Activated naive CD4-positive, alpha-beta T cell treated with anti-CD3 and anti-CD28 coated beads, Interleukin-2, amount 50 U/mL, for 24 hours (primary cell): ENCODE results near the gene TAGLN2.

ENCODE experiments used
- H3K27ac Mint-ChIP-seq: one replicate; pipeline ENCODE4 v1.8.0; 2021; ENCODE audit warnings: mild to moderate bottlenecking, mixed read lengths
- H3K27me3 Mint-ChIP-seq: one replicate; pipeline ENCODE4 v1.8.0; 2021; ENCODE audit warnings: mixed read lengths
- H3K36me3 Mint-ChIP-seq: one replicate; pipeline ENCODE4 v1.8.0; 2021; ENCODE audit warnings: mixed read lengths
- H3K4me1 Mint-ChIP-seq: one replicate; pipeline ENCODE4 v1.8.0; 2021; ENCODE audit warnings: mixed read lengths
- H3K4me3 Mint-ChIP-seq: one replicate; pipeline ENCODE4 v1.8.0; 2021; ENCODE audit warnings: mild to moderate bottlenecking, mixed read lengths
- H3K9me3 Mint-ChIP-seq: one replicate; pipeline ENCODE4 v1.8.0; 2021; ENCODE audit warnings: mixed read lengths

Gene TAGLN2

GRCh38 chr1:159889821-159890252 lies 35.5 kb downstream of the TAGLN2 start:
- Mint-ChIP-seq H3K4me3 (no peak overlapping the region), H3K9me3 (no peaks in the 10 kb centered on the region), H3K4me1 (peaks cover 5% of the 10 kb centered on the region), H3K27me3 (no peaks in the 10 kb centered on the region), H3K27ac (peak overlapping the region; percentile 0), H3K36me3 (no peaks in the 10 kb centered on the region)

- no peak overlapping the region for H3K4me3 Mint-ChIP-seq
- no peak overlapping the region for H3K27ac Mint-ChIP-seq
Observed at GRCh38 chr1:159889202-159889601, 36.1 kb downstream of the TAGLN2 start.

GRCh38 chr1:159884296-159884695 lies 41.0 kb downstream of the TAGLN2 start:
- no peaks in the 10 kb centered on the region for H3K36me3 Mint-ChIP-seq
- H3K9me3 Mint-ChIP-seq = no peaks in the 10 kb centered on the region
- H3K4me3 Mint-ChIP-seq = no peak overlapping the region
- no peak overlapping the region for H3K27ac Mint-ChIP-seq
- H3K27me3 Mint-ChIP-seq = no peaks in the 10 kb centered on the region
- no peaks in the 10 kb centered on the region for H3K4me1 Mint-ChIP-seq

More at GRCh38 chr1:159889202-159889601, 36.1 kb downstream of the TAGLN2 start:
- H3K27me3 Mint-ChIP-seq = no peaks in the 10 kb centered on the region
- peaks cover 5% of the 10 kb centered on the region for H3K4me1 Mint-ChIP-seq
- no peaks in the 10 kb centered on the region for H3K36me3 Mint-ChIP-seq
- H3K9me3 Mint-ChIP-seq = no peaks in the 10 kb centered on the region

GRCh38 chr1:159883134-159883533 lies 42.2 kb downstream of the TAGLN2 start:
- H3K27ac Mint-ChIP-seq = no peak overlapping the region
- peaks cover 4% of the 10 kb centered on the region for H3K36me3 Mint-ChIP-seq
- H3K4me1 Mint-ChIP-seq = no peaks in the 10 kb centered on the region
- no peak overlapping the region for H3K4me3 Mint-ChIP-seq
- no peaks in the 10 kb centered on the region for H3K27me3 Mint-ChIP-seq
- H3K9me3 Mint-ChIP-seq = no peaks in the 10 kb centered on the region

GRCh38 chr1:159882527-159882862 lies 42.8 kb downstream of the TAGLN2 start:
- Mint-ChIP-seq H3K36me3 (peaks cover 4% of the 10 kb centered on the region), H3K27me3 (no peaks in the 10 kb centered on the region), H3K4me3 (no peak overlapping the region), H3K4me1 (no peaks in the 10 kb centered on the region), H3K27ac (no peak overlapping the region), H3K9me3 (no peaks in the 10 kb centered on the region)

GRCh38 chr1:159881622-159882526 lies 43.4 kb downstream of the TAGLN2 start:
- Mint-ChIP-seq H3K4me1 (no peaks in the 10 kb centered on the region), H3K9me3 (no peaks in the 10 kb centered on the region), H3K36me3 (peaks cover 4% of the 10 kb centered on the region), H3K27ac (no peak overlapping the region), H3K4me3 (no peak overlapping the region), H3K27me3 (no peaks in the 10 kb centered on the region)

- no peaks in the 10 kb centered on the region for H3K9me3 Mint-ChIP-seq
- H3K4me3 Mint-ChIP-seq = no peak overlapping the region
- H3K27me3 Mint-ChIP-seq = no peaks in the 10 kb centered on the region
- H3K36me3 Mint-ChIP-seq = peaks cover 4% of the 10 kb centered on the region
- no peaks in the 10 kb centered on the region for H3K4me1 Mint-ChIP-seq
- no peak overlapping the region for H3K27ac Mint-ChIP-seq
Observed at GRCh38 chr1:159880430-159880829, 44.9 kb downstream of the TAGLN2 start.

GRCh38 chr1:159879977-159880376 lies 45.3 kb downstream of the TAGLN2 start:
- Mint-ChIP-seq H3K27ac (no peak overlapping the region), H3K9me3 (no peaks in the 10 kb centered on the region), H3K4me3 (no peak overlapping the region), H3K36me3 (peaks cover 4% of the 10 kb centered on the region), H3K27me3 (no peaks in the 10 kb centered on the region), H3K4me1 (no peaks in the 10 kb centered on the region)

GRCh38 chr1:159879136-159879535 lies 46.2 kb downstream of the TAGLN2 start:
- Mint-ChIP-seq H3K27ac (no peak overlapping the region), H3K27me3 (no peaks in the 10 kb centered on the region), H3K4me1 (no peaks in the 10 kb centered on the region), H3K4me3 (no peak overlapping the region), H3K9me3 (no peaks in the 10 kb centered on the region), H3K36me3 (peaks cover 4% of the 10 kb centered on the region)

GRCh38 chr1:159877695-159878444 lies 47.4 kb downstream of the TAGLN2 start:
- H3K36me3 Mint-ChIP-seq = peaks cover 4% of the 10 kb centered on the region
- H3K9me3 Mint-ChIP-seq = no peaks in the 10 kb centered on the region
- H3K27ac Mint-ChIP-seq = no peak overlapping the region
- H3K27me3 Mint-ChIP-seq = peaks cover 2% of the 10 kb centered on the region
- H3K4me1 Mint-ChIP-seq = no peaks in the 10 kb centered on the region
- no peak overlapping the region for H3K4me3 Mint-ChIP-seq

GRCh38 chr1:159873530-159874143 lies 51.7 kb downstream of the TAGLN2 start:
- no peak overlapping the region for H3K4me3 Mint-ChIP-seq
- H3K36me3 Mint-ChIP-seq = peaks cover 4% of the 10 kb centered on the region
- H3K4me1 Mint-ChIP-seq = no peaks in the 10 kb centered on the region
- no peak overlapping the region for H3K27ac Mint-ChIP-seq
- no peaks in the 10 kb centered on the region for H3K9me3 Mint-ChIP-seq
- H3K27me3 Mint-ChIP-seq = peaks cover 2% of the 10 kb centered on the region

GRCh38 chr1:159872891-159873290 lies 52.4 kb downstream of the TAGLN2 start:
- Mint-ChIP-seq H3K36me3 (peaks cover 4% of the 10 kb centered on the region), H3K4me3 (no peak overlapping the region), H3K27me3 (peaks cover 2% of the 10 kb centered on the region), H3K27ac (no peak overlapping the region), H3K4me1 (no peaks in the 10 kb centered on the region), H3K9me3 (no peaks in the 10 kb centered on the region)

GRCh38 chr1:159870704-159871103 lies 54.6 kb downstream of the TAGLN2 start:
- Mint-ChIP-seq H3K27me3 (peaks cover 2% of the 10 kb centered on the region), H3K4me3 (no peak overlapping the region), H3K36me3 (peaks cover 4% of the 10 kb centered on the region), H3K9me3 (no peaks in the 10 kb centered on the region), H3K4me1 (peaks cover 11% of the 10 kb centered on the region), H3K27ac (no peak overlapping the region)

GRCh38 chr1:159869607-159870006 lies 55.7 kb downstream of the TAGLN2 start:
- Mint-ChIP-seq H3K36me3 (peaks cover 4% of the 10 kb centered on the region), H3K9me3 (no peaks in the 10 kb centered on the region), H3K27ac (no peak overlapping the region), H3K4me1 (peaks cover 11% of the 10 kb centered on the region), H3K27me3 (peaks cover 2% of the 10 kb centered on the region), H3K4me3 (no peak overlapping the region)

- Mint-ChIP-seq H3K27me3 (peaks cover 2% of the 10 kb centered on the region), H3K9me3 (no peaks in the 10 kb centered on the region), H3K4me1 (peaks cover 11% of the 10 kb centered on the region), H3K36me3 (peaks cover 4% of the 10 kb centered on the region), H3K27ac (no peak overlapping the region), H3K4me3 (no peak overlapping the region)
Observed at GRCh38 chr1:159869173-159869572, 56.1 kb downstream of the TAGLN2 start.

- H3K27ac Mint-ChIP-seq = no peak overlapping the region
- H3K9me3 Mint-ChIP-seq = no peaks in the 10 kb centered on the region
- peaks cover 2% of the 10 kb centered on the region for H3K27me3 Mint-ChIP-seq
- H3K4me1 Mint-ChIP-seq = peaks cover 11% of the 10 kb centered on the region
- no peak overlapping the region for H3K4me3 Mint-ChIP-seq
- H3K36me3 Mint-ChIP-seq = peaks cover 4% of the 10 kb centered on the region
Observed at GRCh38 chr1:159868766-159869165, 56.5 kb downstream of the TAGLN2 start.
